ENCODE results near the gene PRUNE2.

- TF ChIP-seq CTCF (IDR thresholded peaks at IDR 0.05): no peak
- no peak for TF ChIP-seq POLR2A (IDR thresholded peaks at IDR 0.05)
Observed at GRCh38 chr9:76616780-76617179, 289.1 kb downstream of the PRUNE2 start.

All from Peyer's patch (tissue), 4 donors.